LNCaP clone FGC (cell line): ENCODE results near the gene SMYD2.
A peak's percentile ranks its signal among the peaks of the same experiment; 100 is the strongest.

Experiments
- DNase-seq: peaks from one replicate; pipeline ENCODE4 v3.0.0-alpha.2; 2011; ENCODE audit warnings: low read depth
- H3K4me3 ChIP-seq: 2 replicates; pipeline ENCODE4 v1.5.1; 2011; ENCODE audit warnings: mild to moderate bottlenecking, low read depth, low read length, control low read depth
- CTCF ChIP-seq: IDR thresholded peaks from 2 replicates; pipeline ENCODE4 v1.5.1; 2012; ENCODE audit warnings: mild to moderate bottlenecking; ENCODE audit not compliant: control insufficient read depth, insufficient read depth; ENCODE audit errors: extremely low read depth

SMYD2 gene

GRCh38 chr1:214281021-214281719 lies at the start of gene SMYD2:
Gene SMYD2 (plus strand): TSS chr1:214281159. CDS start chr1:214281255, 96 bp downstream.
- no peak for TF ChIP-seq CTCF
- H3K4me3 ChIP-seq = peak within 1 kb of the TSS; percentile 52
- DNase-seq = no peak

GRCh38 chr1:214233856-214234634 lies 46.9 kb upstream of the SMYD2 start:
- H3K4me3 ChIP-seq = no peak overlapping the region
- no peak for TF ChIP-seq CTCF
- DNase-seq = no peak

- H3K4me3 ChIP-seq = no peak overlapping the region
- peak; percentile 42 for DNase-seq
- no peak for TF ChIP-seq CTCF
These were observed 46.3 kb upstream of the SMYD2 start for GRCh38 chr1:214234635-214235025.

GRCh38 chr1:214236477-214236876 lies 44.5 kb upstream of the SMYD2 start:
- H3K4me3 ChIP-seq = no peak overlapping the region
- no peak for DNase-seq
- no peak for TF ChIP-seq CTCF

GRCh38 chr1:214241060-214241459 lies 39.9 kb upstream of the SMYD2 start:
- no peak for TF ChIP-seq CTCF
- no peak overlapping the region for H3K4me3 ChIP-seq
- DNase-seq = no peak

- H3K4me3 ChIP-seq = no peak overlapping the region
- no peak for TF ChIP-seq CTCF
- no peak for DNase-seq
These were observed 36.7 kb upstream of the SMYD2 start for GRCh38 chr1:214244252-214244651.
